Bronchial epithelial cell (primary cell): ENCODE data around the gene DHODH. TPM values are rescaled to one million over a fixed set of nuclear protein-coding genes. Genes with fewer than 3 reads are reported as not detected.
A peak's percentile ranks its signal among the peaks of the same experiment; 100 is the strongest.

Experiments used
- DNase-seq: peaks from one replicate; pipeline ENCODE4 v3.0.0-alpha.2; 2010; ENCODE audit warnings: low read depth
- FAIRE-seq: peaks from 2 replicates; lab custom pipeline; 2011; peaks lifted over from hg19 to GRCh38; lab: Jason Lieb, UNC
- H3K27me3 ChIP-seq: 2 replicates; pipeline ENCODE4 v1.5.1; 2011; ENCODE audit warnings: low read length; ENCODE audit not compliant: control insufficient read depth, insufficient read depth
- H3K36me3 ChIP-seq: 2 replicates; pipeline ENCODE4 v1.5.1; 2011; ENCODE audit warnings: low read length; ENCODE audit not compliant: control insufficient read depth, insufficient read depth
- H3K4me3 ChIP-seq: 2 replicates; pipeline ENCODE4 v1.5.1; 2011; ENCODE audit warnings: mild to moderate bottlenecking, low read depth, low read length, control low read depth
- CTCF ChIP-seq: IDR thresholded peaks from 2 replicates; pipeline ENCODE4 v1.5.1; 2011; ENCODE audit warnings: mild to moderate bottlenecking, moderate library complexity, low read length, control low read depth, inconsistent platforms; ENCODE audit not compliant: insufficient read depth, severe bottlenecking
- total RNA-seq: library from RNA; depleted of rRNA; stranded (reverse); fragments of >200 nt; gene quantifications from 2 replicates; pipeline ENCODE4 v1.2.1, GENCODE V29; 2014

The DHODH gene
- total RNA-seq, 1 donor from 2014 or later: 11.1 TPM

- no peak for DNase-seq
- H3K27me3 ChIP-seq: no peaks in the 10 kb centered on the region
- H3K36me3 ChIP-seq: peaks cover 1% of the 10 kb centered on the region
- no peak for TF ChIP-seq CTCF
- FAIRE-seq: no peak
- no peak overlapping the region for H3K4me3 ChIP-seq
These were observed 1.2 kb downstream of the DHODH start for GRCh38 chr16:72009779-72010178.

DNA sequence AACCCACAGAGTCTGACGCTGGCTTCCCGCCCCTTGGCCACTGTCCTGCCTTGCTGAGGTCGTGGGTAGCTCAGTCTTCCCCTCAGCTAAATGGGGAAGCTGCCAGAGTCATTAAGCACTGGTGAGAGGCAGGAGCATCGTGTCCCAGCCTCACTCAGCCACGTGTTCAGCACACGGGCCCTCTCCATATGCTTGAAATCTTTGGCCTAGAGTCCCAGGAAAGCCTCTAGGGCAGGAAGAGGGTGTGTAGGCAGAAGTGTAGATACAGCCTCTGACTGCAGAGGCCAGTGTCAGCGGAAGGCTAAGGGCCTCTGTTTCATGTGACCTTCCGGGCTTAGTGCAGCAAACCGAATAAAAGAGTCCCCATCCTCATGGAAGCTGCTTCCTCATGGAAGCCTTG lies 4.1 kb downstream of the DHODH start:
- Histone ChIP-seq H3K27me3 (no peaks in the 10 kb centered on the region), H3K4me3 (no peak overlapping the region), H3K36me3 (peaks cover 1% of the 10 kb centered on the region)
- no peak for DNase-seq
- no peak for TF ChIP-seq CTCF
- no peak for FAIRE-seq

DNA sequence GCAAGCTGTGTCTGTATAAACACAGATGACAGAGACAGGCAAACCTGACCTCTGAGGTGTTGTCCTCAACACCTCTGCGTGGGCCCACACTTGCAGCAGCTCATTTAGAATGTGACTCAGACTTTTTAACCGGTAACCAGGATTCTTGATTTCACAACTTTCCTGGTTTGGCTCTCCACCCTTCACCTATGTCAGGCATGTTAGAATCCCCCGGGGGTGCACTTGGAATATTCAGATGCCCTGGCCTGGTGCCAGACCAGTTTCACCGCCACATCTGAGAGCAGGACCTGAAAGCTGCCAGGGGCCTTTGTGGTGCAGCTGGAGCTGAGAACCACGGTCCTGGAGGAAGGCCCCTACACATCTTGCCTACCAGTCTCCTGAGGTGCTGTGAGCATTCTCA lies 4.8 kb downstream of the DHODH start:
- H3K36me3 ChIP-seq: peaks cover 3% of the 10 kb centered on the region
- FAIRE-seq: no peak
- H3K4me3 ChIP-seq: no peak overlapping the region
- H3K27me3 ChIP-seq: no peaks in the 10 kb centered on the region
- peak; percentile 91 for DNase-seq
- no peak for TF ChIP-seq CTCF

GRCh38 chr16:72013888-72014581 lies 5.5 kb downstream of the DHODH start:
- H3K36me3 ChIP-seq: peaks cover 4% of the 10 kb centered on the region

DNA sequence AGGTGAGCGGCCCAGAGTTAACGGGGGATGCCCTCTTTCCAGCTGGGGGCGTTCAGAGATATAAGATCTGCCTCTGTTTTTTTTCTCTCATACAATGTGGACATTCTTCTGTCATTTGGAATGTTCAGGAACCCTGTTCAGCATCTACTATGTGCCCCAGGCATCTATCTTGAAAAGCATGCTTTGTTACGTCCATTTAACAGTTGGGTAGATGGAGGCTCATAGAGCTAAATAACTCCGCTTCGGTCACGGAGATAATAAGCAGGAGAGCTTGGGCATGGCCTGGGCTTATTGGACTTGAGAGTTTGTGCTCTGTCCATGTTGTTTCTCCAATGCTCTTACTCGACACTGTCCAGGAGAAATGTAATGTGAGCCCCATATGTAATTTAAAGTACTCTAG lies 6.1 kb downstream of the DHODH start:
- peaks cover 4% of the 10 kb centered on the region for H3K36me3 ChIP-seq
- H3K4me3 ChIP-seq: no peak overlapping the region
- DNase-seq: no peak
- FAIRE-seq: no peak
- no peak for TF ChIP-seq CTCF
- no peaks in the 10 kb centered on the region for H3K27me3 ChIP-seq

More at GRCh38 chr16:72013888-72014581, 5.5 kb downstream of the DHODH start:
- DNase-seq (no peak), FAIRE-seq (no peak)
- TF ChIP-seq CTCF: no peak
- H3K4me3 ChIP-seq: no peak overlapping the region
- H3K27me3 ChIP-seq: no peaks in the 10 kb centered on the region

- H3K36me3 ChIP-seq: peaks cover 4% of the 10 kb centered on the region
- no peak for FAIRE-seq
- H3K27me3 ChIP-seq: no peaks in the 10 kb centered on the region
- peak; percentile 22 for DNase-seq
- no peak for TF ChIP-seq CTCF
- H3K4me3 ChIP-seq: no peak overlapping the region
These were observed 6.6 kb downstream of the DHODH start for GRCh38 chr16:72015124-72015523.
